ENCODE data around the gene REXO4.

The REXO4 gene

DNA sequence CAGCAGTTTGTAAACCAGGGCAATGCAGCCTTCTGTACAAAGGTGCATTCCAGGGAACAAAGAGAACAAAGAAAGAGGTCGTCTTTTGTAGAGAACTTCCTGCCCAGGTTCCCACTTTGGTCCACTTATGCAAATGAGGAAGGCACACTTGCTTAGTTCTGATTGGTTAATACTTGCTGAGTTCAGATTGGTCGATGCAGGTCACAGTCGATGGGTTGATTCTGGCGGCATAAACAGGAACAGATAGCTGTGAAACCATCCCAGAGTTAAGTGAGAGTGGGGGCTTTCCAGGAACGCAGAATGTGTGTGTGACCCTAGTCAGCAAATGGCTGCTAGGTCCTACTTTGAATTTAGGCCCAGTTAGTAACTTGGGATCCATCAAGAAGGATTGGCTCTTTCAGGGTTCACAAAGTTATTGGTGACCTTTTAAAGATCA, 2.6 kb upstream of the REXO4 start:
- DNase-seq (ENCODE audit: insufficient read length, low spot score) (no peak), FAIRE-seq (no peak)
- TF ChIP-seq, protein P1, sequence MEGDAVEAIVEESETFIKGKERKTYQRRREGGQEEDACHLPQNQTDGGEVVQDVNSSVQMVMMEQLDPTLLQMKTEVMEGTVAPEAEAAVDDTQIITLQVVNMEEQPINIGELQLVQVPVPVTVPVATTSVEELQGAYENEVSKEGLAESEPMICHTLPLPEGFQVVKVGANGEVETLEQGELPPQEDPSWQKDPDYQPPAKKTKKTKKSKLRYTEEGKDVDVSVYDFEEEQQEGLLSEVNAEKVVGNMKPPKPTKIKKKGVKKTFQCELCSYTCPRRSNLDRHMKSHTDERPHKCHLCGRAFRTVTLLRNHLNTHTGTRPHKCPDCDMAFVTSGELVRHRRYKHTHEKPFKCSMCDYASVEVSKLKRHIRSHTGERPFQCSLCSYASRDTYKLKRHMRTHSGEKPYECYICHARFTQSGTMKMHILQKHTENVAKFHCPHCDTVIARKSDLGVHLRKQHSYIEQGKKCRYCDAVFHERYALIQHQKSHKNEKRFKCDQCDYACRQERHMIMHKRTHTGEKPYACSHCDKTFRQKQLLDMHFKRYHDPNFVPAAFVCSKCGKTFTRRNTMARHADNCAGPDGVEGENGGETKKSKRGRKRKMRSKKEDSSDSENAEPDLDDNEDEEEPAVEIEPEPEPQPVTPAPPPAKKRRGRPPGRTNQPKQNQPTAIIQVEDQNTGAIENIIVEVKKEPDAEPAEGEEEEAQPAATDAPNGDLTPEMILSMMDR (IDR thresholded peaks at IDR 0.05; ENCODE audit: insufficient read depth, missing control alignments) = no peak

DNA sequence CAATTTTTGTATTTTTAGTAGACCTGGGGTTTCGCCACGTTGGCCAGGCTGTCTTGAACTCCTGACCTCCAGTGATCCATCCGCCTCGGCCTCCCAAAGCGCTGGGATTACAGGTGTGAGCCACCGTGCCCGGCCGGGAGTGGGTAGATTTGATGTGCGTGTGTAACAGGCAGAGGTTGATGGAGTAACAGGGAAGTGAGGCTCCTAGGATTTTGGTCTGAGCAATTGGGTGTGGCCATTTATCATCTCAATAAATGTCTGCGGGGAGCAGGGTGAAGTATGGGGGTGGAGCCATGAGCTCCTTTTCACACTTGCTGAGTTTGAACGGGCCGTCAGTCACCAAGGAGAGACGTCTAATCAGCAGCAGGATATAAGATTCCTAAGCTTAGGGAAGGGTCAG, 1.2 kb upstream of the REXO4 start:
- no peak for FAIRE-seq
- TF ChIP-seq, protein P1 (IDR thresholded peaks at IDR 0.05; ENCODE audit: insufficient read depth, missing control alignments) = no peak
- no peak for DNase-seq (ENCODE audit: insufficient read length, low spot score)

DNA sequence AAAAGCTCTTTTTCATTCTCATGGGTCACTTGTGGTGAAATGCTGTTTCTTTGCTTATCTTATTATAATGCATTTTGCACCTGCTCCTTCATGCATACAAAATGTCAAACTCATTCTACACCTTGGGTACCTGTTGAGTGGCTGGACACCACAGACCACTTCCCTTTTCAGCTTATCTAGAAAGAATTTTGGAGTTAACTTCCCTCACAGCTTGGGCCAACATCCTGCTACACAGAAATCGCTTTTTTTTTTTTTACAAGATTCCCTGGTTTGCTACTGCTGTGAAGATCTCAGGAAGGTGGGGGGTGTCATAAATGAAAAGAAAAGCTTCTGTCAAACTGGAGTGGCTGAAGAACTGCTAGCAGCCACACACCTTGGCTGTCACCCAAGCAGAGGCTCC, 2.6 kb downstream of the REXO4 start:
- DNase-seq (ENCODE audit: insufficient read length, low spot score) (no peak), FAIRE-seq (no peak)
- TF ChIP-seq, protein P1 (IDR thresholded peaks at IDR 0.05; ENCODE audit: insufficient read depth, missing control alignments) = no peak

DNA sequence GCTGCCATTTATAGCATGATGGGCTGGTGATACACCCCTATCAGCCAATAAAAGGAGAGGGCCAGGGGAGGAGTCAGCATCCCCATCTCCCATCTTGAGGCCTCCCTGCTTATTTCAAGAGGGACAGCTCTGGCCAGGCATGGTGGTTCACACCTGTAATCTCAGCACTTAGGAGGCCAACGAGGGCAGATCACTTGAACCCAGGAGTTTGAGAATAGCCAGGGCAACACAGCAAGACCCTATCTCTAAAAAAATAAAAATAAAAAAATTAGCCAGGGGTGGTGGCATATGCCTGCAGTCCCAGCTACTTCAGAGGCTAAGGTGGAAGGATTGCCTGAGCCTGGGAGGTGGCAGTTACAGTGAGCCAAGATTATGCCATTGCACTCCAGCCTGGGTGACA, 9.8 kb downstream of the REXO4 start:
- FAIRE-seq = no peak
- TF ChIP-seq, protein P1 (IDR thresholded peaks at IDR 0.05; ENCODE audit: insufficient read depth, missing control alignments) = no peak
- no peak for DNase-seq (ENCODE audit: insufficient read length, low spot score)

DNA sequence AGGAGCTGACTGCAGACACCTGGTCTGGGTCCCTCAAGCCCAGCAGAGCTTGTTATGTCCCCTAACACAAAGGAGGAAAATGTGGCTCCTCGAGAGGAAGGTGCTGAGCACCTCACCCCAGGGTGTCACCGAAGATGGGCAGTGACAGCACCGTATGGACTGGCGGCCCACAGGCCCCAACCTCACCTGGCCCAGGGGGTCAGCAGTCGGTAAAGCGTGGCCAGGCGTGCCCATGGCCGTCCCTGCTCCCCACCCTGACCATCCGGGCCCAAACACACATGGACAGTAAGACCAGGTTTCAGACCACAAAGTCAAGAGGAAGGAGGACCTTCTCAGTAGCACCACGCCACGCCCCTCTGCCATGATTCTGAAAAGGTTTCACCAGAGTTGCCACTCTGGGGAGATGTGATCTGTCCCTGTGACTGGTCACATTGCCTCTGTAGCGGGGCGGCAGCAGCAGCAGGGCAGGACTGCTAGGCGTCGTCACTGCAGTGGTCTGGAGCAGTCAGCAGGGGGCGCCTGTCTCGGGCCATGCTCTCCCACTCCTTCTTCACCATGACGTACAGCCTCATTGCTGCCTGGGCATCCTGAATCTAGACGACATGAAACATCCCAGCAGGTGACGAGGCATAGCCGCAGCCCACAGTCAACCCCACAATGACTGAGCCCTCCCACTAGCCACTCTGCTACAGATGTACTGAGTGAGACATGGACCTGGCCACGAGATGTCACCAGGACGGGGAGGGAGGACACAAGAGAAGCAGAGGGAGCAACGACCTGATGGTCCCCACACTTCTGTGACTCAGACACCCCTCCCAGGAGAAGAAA, 11.1 kb downstream of the REXO4 start:
- TF ChIP-seq, protein P1 (IDR thresholded peaks at IDR 0.05; ENCODE audit: insufficient read depth, missing control alignments) = peak; percentile 83
- peak; percentile 75 for DNase-seq (ENCODE audit: insufficient read length, low spot score)
- FAIRE-seq = no peak

DNA sequence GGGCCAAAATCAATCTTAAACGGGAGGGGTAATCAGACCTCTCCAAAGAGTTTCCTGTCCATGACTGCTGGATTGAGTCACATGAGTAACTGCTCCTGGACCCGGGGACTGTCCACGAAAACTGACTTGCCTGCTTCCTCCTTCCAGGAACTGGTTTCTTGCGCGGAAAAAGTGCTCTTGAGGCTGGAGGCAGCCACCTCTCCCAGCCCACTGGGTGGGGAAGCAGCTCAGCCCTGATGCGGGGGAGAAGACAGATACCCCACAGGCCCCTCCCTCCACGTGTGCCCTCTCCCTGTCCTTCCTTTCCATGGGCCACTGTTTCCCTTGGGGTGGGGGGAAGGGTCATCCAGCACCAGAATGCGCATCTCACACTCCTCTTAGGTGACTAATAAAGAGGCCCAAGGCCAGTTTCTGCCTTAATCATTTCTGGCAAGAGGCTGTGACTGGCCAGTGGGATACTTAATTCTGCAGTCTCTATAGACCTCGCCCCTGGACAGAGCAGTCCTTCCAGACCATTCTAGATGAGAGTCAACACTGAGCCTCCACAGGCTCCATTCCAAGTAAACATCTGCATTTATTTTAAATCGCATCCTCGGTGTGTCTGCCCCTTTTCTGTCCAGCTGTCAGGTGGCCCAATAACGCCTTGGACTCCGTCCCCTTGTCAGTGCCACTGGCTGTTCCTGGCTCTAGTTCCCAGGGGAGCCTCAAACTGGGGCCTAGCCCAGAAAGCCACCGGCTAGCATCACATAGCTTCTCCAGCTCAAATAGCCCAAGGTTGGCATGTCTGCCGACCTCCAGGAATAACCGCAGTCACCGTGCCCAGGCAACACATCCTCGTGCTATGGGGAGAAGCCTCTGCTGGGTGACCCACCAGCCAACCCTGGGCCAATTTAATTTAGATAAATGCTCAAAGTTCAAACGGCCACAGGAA, 12.0 kb downstream of the REXO4 start:
- TF ChIP-seq, protein P1 (IDR thresholded peaks at IDR 0.05; ENCODE audit: insufficient read depth, missing control alignments) = no peak
- no peak for FAIRE-seq
- no peak for DNase-seq (ENCODE audit: insufficient read length, low spot score)
